GM10248 (cell line): ENCODE measurements around the gene PACSIN1.

Experiments used
- CTCF ChIA-PET: fragments of 300-600 bp; sonication (Branson Sonifier 250); formaldehyde crosslinking; extraction: SDS; loops from one replicate; lab custom pipeline; 2021; ENCODE audit warnings: antibody characterized with exemption; lab: Yijun Ruan, JAX
- POLR2A ChIA-PET: fragments of 350-650 bp; sonication (Branson Sonifier 250); formaldehyde crosslinking; extraction: SDS; loops from one replicate; lab custom pipeline; 2020; ENCODE audit warnings: antibody characterized with exemption; lab: Yijun Ruan, JAX
- DNase-seq: peaks from one replicate; pipeline ENCODE4 v3.0.0; 2012; ENCODE audit errors: extremely low spot score
- CTCF ChIP-seq: IDR thresholded peaks from 2 replicates; pipeline ENCODE4 v1.5.1; 2012; ENCODE audit warnings: mild to moderate bottlenecking, low read depth; ENCODE audit errors: extremely low read depth, missing control alignments, control extremely low read depth

The PACSIN1 gene

GRCh38 chr6:34534656-34535055 lies 68.8 kb downstream of the PACSIN1 start:
- DNase-seq, result no peak
- ChIA-PET POLR2A (no interaction called here), CTCF (interaction anchor here (1.3 kb wide), 1 partner anchor 9 kb away, joined by 3 read pairs; no protein-coding TSS in a partner anchor)
- TF ChIP-seq CTCF, result no peak

- no peak for TF ChIP-seq CTCF
- DNase-seq, result no peak
- ChIA-PET POLR2A (no interaction called here), CTCF (no interaction called here)
Observed at GRCh38 chr6:34535199-34535598, 69.3 kb downstream of the PACSIN1 start.

- TF ChIP-seq CTCF, result no peak
- DNase-seq, result no peak
- ChIA-PET CTCF (no interaction called here), POLR2A (no interaction called here)
Observed at GRCh38 chr6:34535646-34536045, 69.8 kb downstream of the PACSIN1 start.

GRCh38 chr6:34536251-34536958 lies 70.5 kb downstream of the PACSIN1 start:
- ChIA-PET CTCF (no interaction called here), POLR2A (no interaction called here)
- no peak for DNase-seq
- no peak for TF ChIP-seq CTCF

- ChIA-PET CTCF (no interaction called here), POLR2A (no interaction called here)
- no peak for DNase-seq
- no peak for TF ChIP-seq CTCF
Observed at GRCh38 chr6:34536959-34537848, 71.3 kb downstream of the PACSIN1 start.

GRCh38 chr6:34537922-34538550 lies 72.2 kb downstream of the PACSIN1 start:
- ChIA-PET POLR2A (no interaction called here), CTCF (no interaction called here)
- DNase-seq, result no peak
- no peak for TF ChIP-seq CTCF
